IPS-18a (cell line): ENCODE results near the gene ACBD6.

Experiments used
- H3K27ac ChIP-seq: one replicate; pipeline ENCODE4 v1.5.1; 2013; ENCODE audit warnings: low read length
- H3K27me3 ChIP-seq: one replicate; pipeline ENCODE4 v1.6.1; 2013; ENCODE audit warnings: mild to moderate bottlenecking, low read length; ENCODE audit not compliant: control insufficient read depth, insufficient read depth
- H3K36me3 ChIP-seq: one replicate; pipeline ENCODE4 v1.6.1; 2013; ENCODE audit warnings: low read depth, low read length; ENCODE audit not compliant: control insufficient read depth
- H3K4me1 ChIP-seq: one replicate; pipeline ENCODE4 v1.6.1; 2013; ENCODE audit warnings: low read depth, low read length; ENCODE audit not compliant: control insufficient read depth
- H3K4me3 ChIP-seq: one replicate; pipeline ENCODE4 v1.5.1; 2013; ENCODE audit warnings: low read length
- H3K9ac ChIP-seq: one replicate; pipeline ENCODE4 v1.6.1; 2013; ENCODE audit warnings: mild to moderate bottlenecking, low read length, moderate library complexity
- H3K9me3 ChIP-seq: one replicate; pipeline ENCODE4 v1.6.1; 2013; ENCODE audit warnings: low read depth, low read length; ENCODE audit not compliant: control insufficient read depth

ACBD6 gene

GRCh38 chr1:180358649-180359048 lies 143.7 kb downstream of the ACBD6 start:
- Histone ChIP-seq H3K9me3 (no peaks in the 10 kb centered on the region), H3K27me3 (no peaks in the 10 kb centered on the region), H3K4me3 (no peak overlapping the region), H3K9ac (no peak overlapping the region), H3K36me3 (no peaks in the 10 kb centered on the region), H3K27ac (no peak overlapping the region), H3K4me1 (peaks cover 23% of the 10 kb centered on the region)

- Histone ChIP-seq H3K4me3 (no peak overlapping the region), H3K36me3 (no peaks in the 10 kb centered on the region), H3K27ac (no peak overlapping the region), H3K27me3 (no peaks in the 10 kb centered on the region), H3K4me1 (peaks cover 9% of the 10 kb centered on the region), H3K9ac (no peak overlapping the region), H3K9me3 (no peaks in the 10 kb centered on the region)
Measured at GRCh38 chr1:180353945-180354344, 148.4 kb downstream of the ACBD6 start.

- no peaks in the 10 kb centered on the region for H3K9me3 ChIP-seq
- no peak overlapping the region for H3K9ac ChIP-seq
- no peaks in the 10 kb centered on the region for H3K36me3 ChIP-seq
- H3K4me1 ChIP-seq = peaks cover 9% of the 10 kb centered on the region
- H3K27me3 ChIP-seq = no peaks in the 10 kb centered on the region
- H3K27ac ChIP-seq = no peak overlapping the region
- H3K4me3 ChIP-seq = no peak overlapping the region
Measured at GRCh38 chr1:180352588-180352987, 149.8 kb downstream of the ACBD6 start.

GRCh38 chr1:180352021-180352420 lies 150.4 kb downstream of the ACBD6 start:
- Histone ChIP-seq H3K27me3 (no peaks in the 10 kb centered on the region), H3K36me3 (no peaks in the 10 kb centered on the region), H3K9me3 (no peaks in the 10 kb centered on the region), H3K27ac (no peak overlapping the region), H3K4me3 (no peak overlapping the region), H3K9ac (no peak overlapping the region), H3K4me1 (peaks cover 9% of the 10 kb centered on the region)

- Histone ChIP-seq H3K9me3 (no peaks in the 10 kb centered on the region), H3K27ac (no peak overlapping the region), H3K9ac (no peak overlapping the region), H3K27me3 (no peaks in the 10 kb centered on the region), H3K4me3 (no peak overlapping the region), H3K36me3 (no peaks in the 10 kb centered on the region), H3K4me1 (no peaks in the 10 kb centered on the region)
Measured at GRCh38 chr1:180345148-180345547, 157.2 kb downstream of the ACBD6 start.

GRCh38 chr1:180343921-180344769 lies 158.2 kb downstream of the ACBD6 start:
- Histone ChIP-seq H3K9me3 (no peaks in the 10 kb centered on the region), H3K27ac (no peak overlapping the region), H3K36me3 (no peaks in the 10 kb centered on the region), H3K4me1 (no peaks in the 10 kb centered on the region), H3K9ac (no peak overlapping the region), H3K27me3 (no peaks in the 10 kb centered on the region), H3K4me3 (no peak overlapping the region)

GRCh38 chr1:180327089-180327488 lies 175.3 kb downstream of the ACBD6 start:
- no peaks in the 10 kb centered on the region for H3K27me3 ChIP-seq
- no peak overlapping the region for H3K4me3 ChIP-seq
- no peaks in the 10 kb centered on the region for H3K4me1 ChIP-seq
- no peak overlapping the region for H3K27ac ChIP-seq
- no peak overlapping the region for H3K9ac ChIP-seq
- no peaks in the 10 kb centered on the region for H3K36me3 ChIP-seq
- peaks cover 2% of the 10 kb centered on the region for H3K9me3 ChIP-seq

- no peaks in the 10 kb centered on the region for H3K27me3 ChIP-seq
- H3K9me3 ChIP-seq = no peaks in the 10 kb centered on the region
- no peak overlapping the region for H3K27ac ChIP-seq
- H3K4me1 ChIP-seq = peaks cover 5% of the 10 kb centered on the region
- H3K9ac ChIP-seq = no peak overlapping the region
- H3K36me3 ChIP-seq = peaks cover 4% of the 10 kb centered on the region
- no peak overlapping the region for H3K4me3 ChIP-seq
Measured at GRCh38 chr1:180312926-180313325, 189.5 kb downstream of the ACBD6 start.

- no peaks in the 10 kb centered on the region for H3K9me3 ChIP-seq
- H3K36me3 ChIP-seq = peaks cover 4% of the 10 kb centered on the region
- no peaks in the 10 kb centered on the region for H3K27me3 ChIP-seq
- H3K4me1 ChIP-seq = peaks cover 5% of the 10 kb centered on the region
- H3K4me3 ChIP-seq = no peak overlapping the region
- H3K27ac ChIP-seq = no peak overlapping the region
- H3K9ac ChIP-seq = no peak overlapping the region
Measured at GRCh38 chr1:180311011-180311730, 191.2 kb downstream of the ACBD6 start.

GRCh38 chr1:180310095-180310494 lies 192.3 kb downstream of the ACBD6 start:
- H3K27ac ChIP-seq = no peak overlapping the region

GRCh38 chr1:180309338-180309737 lies 193.0 kb downstream of the ACBD6 start:
- Histone ChIP-seq H3K27ac (no peak overlapping the region), H3K27me3 (no peaks in the 10 kb centered on the region), H3K4me3 (no peak overlapping the region), H3K36me3 (peaks cover 4% of the 10 kb centered on the region), H3K9me3 (no peaks in the 10 kb centered on the region), H3K9ac (no peak overlapping the region), H3K4me1 (peaks cover 5% of the 10 kb centered on the region)

More at GRCh38 chr1:180310095-180310494, 192.3 kb downstream of the ACBD6 start:
- Histone ChIP-seq H3K9me3 (no peaks in the 10 kb centered on the region), H3K4me1 (peaks cover 5% of the 10 kb centered on the region), H3K27me3 (no peaks in the 10 kb centered on the region), H3K9ac (no peak overlapping the region), H3K36me3 (peaks cover 4% of the 10 kb centered on the region), H3K4me3 (no peak overlapping the region)
